Activated T-helper 1 cell treated with Interleukin-2 at 50 U/mL for 16 hours (primary cell): ENCODE measurements around the gene CLIC4.
"Not testable (repeated sequence)": the region's sequence is repeated elsewhere in the genome, so short reads cannot be mapped to it uniquely, and the experiment has no call there.

Experiments used
- DNase-seq: peaks from one replicate; pipeline ENCODE4 v3.0.0-alpha.2; 2020; ENCODE audit warnings: low read depth

The CLIC4 gene

GRCh38 chr1:24875991-24876506 lies 130.8 kb downstream of the CLIC4 start:
- DNase-seq = no peak

- no peak for DNase-seq
Observed at GRCh38 chr1:24878045-24878444, 132.8 kb downstream of the CLIC4 start.

- DNase-seq = no peak
Observed at GRCh38 chr1:24878775-24879742, 133.8 kb downstream of the CLIC4 start.

- DNase-seq = no peak
Observed at GRCh38 chr1:24881034-24881433, 135.8 kb downstream of the CLIC4 start.

- no peak for DNase-seq
Observed at GRCh38 chr1:24884751-24885150, 139.5 kb downstream of the CLIC4 start.

GRCh38 chr1:24886241-24886640 lies 141.0 kb downstream of the CLIC4 start:
- DNase-seq = no peak

- no peak for DNase-seq
Observed at GRCh38 chr1:24888061-24888970, 143.1 kb downstream of the CLIC4 start.

- DNase-seq = no peak
Observed at GRCh38 chr1:24888971-24889676, 143.9 kb downstream of the CLIC4 start.

- no peak for DNase-seq
Observed at GRCh38 chr1:24890887-24891286, 145.6 kb downstream of the CLIC4 start.

- DNase-seq = not testable (repeated sequence)
Observed at GRCh38 chr1:24891367-24891766, 146.1 kb downstream of the CLIC4 start.

GRCh38 chr1:24892188-24893153 lies 147.2 kb downstream of the CLIC4 start:
- no peak for DNase-seq

- no peak for DNase-seq
Observed at GRCh38 chr1:24893431-24893830, 148.2 kb downstream of the CLIC4 start.
